ENCODE measurements around the gene ADAM12. TPM values are rescaled to one million over a fixed set of nuclear protein-coding genes. Genes with fewer than 3 reads are reported as not detected.

The ADAM12 gene
- total RNA-seq, 2 experiments from 2014 or later = 1.2 to 1.5 TPM

- intact Hi-C loops (cut with DNase I, micrococcal nuclease) = no loop called here
- H3K27ac Mint-ChIP-seq = no peak overlapping the region
- Histone ChIP-seq H3K4me1 (ENCODE audit: insufficient read depth, low read length) (no peaks in the 10 kb centered on the region), H3K36me3 (ENCODE audit: insufficient read depth, low read length) (no peaks in the 10 kb centered on the region), H3K9me3 (ENCODE audit: control insufficient read depth in 1 of 2, insufficient read depth in 1 of 2, low read length in 2 of 2) (peaks cover 0 to 9% of the 10 kb centered on the region in 2 experiments), H3K27me3 (ENCODE audit: control insufficient read depth in 1 of 2, insufficient read depth in 2 of 2, low read length in 2 of 2) (no peaks in the 10 kb centered on the region), H3K4me3 (ENCODE audit: low read length) (no peak overlapping the region), H3K27ac (ENCODE audit: low read depth in 1 of 2, low read length in 2 of 2) (no peak overlapping the region)
- no peaks in the 10 kb centered on the region for H3K36me3 Mint-ChIP-seq (ENCODE audit: low read depth)
- TF ChIP-seq CTCF (IDR thresholded peaks at IDR 0.05) = no peak
- DNase-seq = no peak
- no peak for ATAC-seq (ENCODE audit: poor library complexity)
- no peak overlapping the region for H3K4me3 Mint-ChIP-seq
- no peaks in the 10 kb centered on the region for H3K4me1 Mint-ChIP-seq (ENCODE audit: low read depth)
- no peaks in the 10 kb centered on the region for H3K27me3 Mint-ChIP-seq
- H3K9me3 Mint-ChIP-seq = no peaks in the 10 kb centered on the region
- ChIA-PET CTCF (no interaction called here), POLR2A (no interaction called here)
These were observed 125.9 kb downstream of the ADAM12 start for GRCh38 chr10:126262233-126262838.

GRCh38 chr10:126259760-126260479 is 128.4 kb downstream of the ADAM12 start:
- Mint-ChIP-seq H3K9me3 (no peaks in the 10 kb centered on the region), H3K27ac (no peak overlapping the region), H3K4me1 (ENCODE audit: low read depth) (no peaks in the 10 kb centered on the region), H3K36me3 (ENCODE audit: low read depth) (no peaks in the 10 kb centered on the region), H3K4me3 (no peak overlapping the region), H3K27me3 (no peaks in the 10 kb centered on the region)
- ChIA-PET CTCF (no interaction called here), POLR2A (no interaction called here)
- H3K27ac ChIP-seq (ENCODE audit: low read depth in 1 of 2, low read length in 2 of 2) = no peak overlapping the region
- intact Hi-C loops (cut with DNase I, micrococcal nuclease) = no loop called here
- TF ChIP-seq CTCF (IDR thresholded peaks at IDR 0.05) = no peak
- H3K9me3 ChIP-seq (ENCODE audit: control insufficient read depth in 1 of 2, insufficient read depth in 1 of 2, low read length in 2 of 2) = peaks cover 0 to 9% of the 10 kb centered on the region in 2 experiments
- no peaks in the 10 kb centered on the region for H3K4me1 ChIP-seq (ENCODE audit: insufficient read depth, low read length)
- DNase-seq (no peak), ATAC-seq (ENCODE audit: poor library complexity) (no peak)
- no peaks in the 10 kb centered on the region for H3K27me3 ChIP-seq (ENCODE audit: control insufficient read depth in 1 of 2, insufficient read depth in 2 of 2, low read length in 2 of 2)
- H3K4me3 ChIP-seq (ENCODE audit: low read length) = no peak overlapping the region
- no peaks in the 10 kb centered on the region for H3K36me3 ChIP-seq (ENCODE audit: insufficient read depth, low read length)

- intact Hi-C loops (cut with DNase I, micrococcal nuclease) = no loop called here
- TF ChIP-seq CTCF (IDR thresholded peaks at IDR 0.05) = no peak
- H3K27ac Mint-ChIP-seq = no peak overlapping the region
- Histone ChIP-seq H3K27me3 (ENCODE audit: control insufficient read depth in 1 of 2, insufficient read depth in 2 of 2, low read length in 2 of 2) (no peaks in the 10 kb centered on the region), H3K27ac (ENCODE audit: low read depth in 1 of 2, low read length in 2 of 2) (no peak overlapping the region), H3K36me3 (ENCODE audit: insufficient read depth, low read length) (no peaks in the 10 kb centered on the region), H3K4me3 (ENCODE audit: low read length) (no peak overlapping the region), H3K9me3 (ENCODE audit: control insufficient read depth in 1 of 2, insufficient read depth in 1 of 2, low read length in 2 of 2) (peaks cover 0 to 25% of the 10 kb centered on the region in 2 experiments), H3K4me1 (ENCODE audit: insufficient read depth, low read length) (no peaks in the 10 kb centered on the region)
- no peaks in the 10 kb centered on the region for H3K4me1 Mint-ChIP-seq (ENCODE audit: low read depth)
- DNase-seq (no peak), ATAC-seq (ENCODE audit: poor library complexity) (no peak)
- ChIA-PET CTCF (no interaction called here), POLR2A (no interaction called here)
- H3K9me3 Mint-ChIP-seq = no peaks in the 10 kb centered on the region
- H3K4me3 Mint-ChIP-seq = no peak overlapping the region
- no peaks in the 10 kb centered on the region for H3K27me3 Mint-ChIP-seq
- H3K36me3 Mint-ChIP-seq (ENCODE audit: low read depth) = no peaks in the 10 kb centered on the region
These were observed 131.4 kb downstream of the ADAM12 start for GRCh38 chr10:126256864-126257263.

Measured in CD4-positive, alpha-beta T cell (primary cell).